LNCaP clone FGC (cell line): ENCODE data around the gene COPS7A.

ENCODE experiments used
- DNase-seq: peaks from one replicate; pipeline ENCODE4 v3.0.0-alpha.2; 2011; ENCODE audit warnings: low read depth
- H3K4me3 ChIP-seq: 2 replicates; pipeline ENCODE4 v1.5.1; 2011; ENCODE audit warnings: mild to moderate bottlenecking, low read depth, low read length, control low read depth
- TF ChIP-seq, protein P1 (sequence below): IDR thresholded peaks from 2 replicates; pipeline ENCODE4 v1.5.1; 2012; ENCODE audit warnings: mild to moderate bottlenecking; ENCODE audit not compliant: control insufficient read depth, insufficient read depth; ENCODE audit errors: extremely low read depth

The COPS7A gene

GRCh38 chr12:6767353-6768319 lies 43.8 kb downstream of the COPS7A start:
- no peak for DNase-seq
- TF ChIP-seq, protein P1, sequence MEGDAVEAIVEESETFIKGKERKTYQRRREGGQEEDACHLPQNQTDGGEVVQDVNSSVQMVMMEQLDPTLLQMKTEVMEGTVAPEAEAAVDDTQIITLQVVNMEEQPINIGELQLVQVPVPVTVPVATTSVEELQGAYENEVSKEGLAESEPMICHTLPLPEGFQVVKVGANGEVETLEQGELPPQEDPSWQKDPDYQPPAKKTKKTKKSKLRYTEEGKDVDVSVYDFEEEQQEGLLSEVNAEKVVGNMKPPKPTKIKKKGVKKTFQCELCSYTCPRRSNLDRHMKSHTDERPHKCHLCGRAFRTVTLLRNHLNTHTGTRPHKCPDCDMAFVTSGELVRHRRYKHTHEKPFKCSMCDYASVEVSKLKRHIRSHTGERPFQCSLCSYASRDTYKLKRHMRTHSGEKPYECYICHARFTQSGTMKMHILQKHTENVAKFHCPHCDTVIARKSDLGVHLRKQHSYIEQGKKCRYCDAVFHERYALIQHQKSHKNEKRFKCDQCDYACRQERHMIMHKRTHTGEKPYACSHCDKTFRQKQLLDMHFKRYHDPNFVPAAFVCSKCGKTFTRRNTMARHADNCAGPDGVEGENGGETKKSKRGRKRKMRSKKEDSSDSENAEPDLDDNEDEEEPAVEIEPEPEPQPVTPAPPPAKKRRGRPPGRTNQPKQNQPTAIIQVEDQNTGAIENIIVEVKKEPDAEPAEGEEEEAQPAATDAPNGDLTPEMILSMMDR = no peak

DNA sequence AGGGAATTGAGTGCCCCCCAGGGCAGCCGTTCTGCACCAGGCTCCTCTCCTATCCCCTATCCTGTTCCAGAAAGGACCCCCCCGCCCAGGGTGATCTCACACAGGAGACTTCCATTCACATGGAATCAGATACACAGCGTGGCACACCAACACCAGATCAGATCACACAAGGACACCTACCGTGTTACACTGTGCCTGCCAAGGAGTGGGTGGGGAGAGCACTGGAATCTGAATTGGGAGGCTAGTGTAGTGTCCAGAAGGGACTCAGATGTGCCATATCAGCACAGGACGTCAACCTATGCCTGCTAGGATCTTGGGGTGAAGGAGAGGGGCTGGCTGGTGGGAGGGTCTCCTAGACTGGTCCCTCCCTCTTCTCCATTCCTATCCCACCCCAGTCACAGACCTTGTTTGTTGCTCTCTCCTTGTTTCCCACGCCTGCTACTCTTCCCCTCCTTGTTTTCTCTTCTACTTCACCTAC lies 44.6 kb downstream of the COPS7A start:
- no peak for DNase-seq
- TF ChIP-seq, protein P1 = no peak
- peak overlapping the region; percentile 81 for H3K4me3 ChIP-seq

More at GRCh38 chr12:6767353-6768319, 43.8 kb downstream of the COPS7A start:
- H3K4me3 ChIP-seq = peak overlapping the region; percentile 81

DNA sequence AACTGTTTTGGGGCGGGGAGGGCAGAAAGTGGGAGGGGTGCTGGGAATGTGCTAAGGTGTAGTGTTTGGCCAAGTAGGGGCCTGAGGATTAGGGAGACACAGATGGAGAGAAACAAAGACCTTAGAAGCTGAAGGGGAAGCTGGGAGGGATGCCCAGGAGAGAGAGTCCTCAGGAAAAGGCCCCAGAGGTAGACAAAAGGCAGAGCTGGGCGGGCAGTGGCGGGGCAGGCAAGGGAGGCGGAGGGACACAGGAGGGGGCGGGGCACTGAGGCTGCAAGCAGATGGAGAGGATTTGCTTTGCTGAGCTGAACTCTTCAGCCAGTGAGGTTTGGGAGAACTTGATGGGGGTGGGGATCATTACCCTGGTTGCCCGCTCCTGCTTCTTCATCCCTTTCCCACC lies 45.1 kb downstream of the COPS7A start:
- TF ChIP-seq, protein P1 = no peak
- no peak for DNase-seq
- H3K4me3 ChIP-seq = peak overlapping the region; percentile 81

- DNase-seq = no peak
- H3K4me3 ChIP-seq = no peak overlapping the region
- TF ChIP-seq, protein P1 = no peak
These were observed 45.8 kb downstream of the COPS7A start for GRCh38 chr12:6769666-6770065.

DNA sequence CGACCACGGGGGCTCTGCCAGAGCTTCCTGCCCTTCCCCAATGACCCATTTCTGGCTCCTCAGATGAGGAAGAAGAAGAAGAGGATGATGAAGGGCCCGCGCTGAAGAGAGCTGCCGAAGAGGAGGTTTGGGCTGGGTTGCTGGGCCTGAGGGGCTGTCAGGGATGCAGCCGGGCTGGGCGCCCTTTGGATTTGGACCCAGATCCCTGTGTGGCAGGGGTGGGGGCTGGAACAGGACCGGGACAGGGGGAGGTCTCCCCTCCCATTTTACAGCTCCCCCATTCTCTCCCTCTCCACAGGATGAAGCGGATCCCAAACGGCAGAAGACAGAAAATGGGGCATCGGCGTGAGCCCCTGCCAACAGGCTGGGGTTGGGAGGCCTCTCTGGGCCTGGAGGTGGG lies 46.2 kb downstream of the COPS7A start:
- DNase-seq = no peak
- TF ChIP-seq, protein P1 = no peak
- no peak overlapping the region for H3K4me3 ChIP-seq

GRCh38 chr12:6770600-6770999 lies 46.8 kb downstream of the COPS7A start:
- TF ChIP-seq, protein P1 = no peak
- no peak overlapping the region for H3K4me3 ChIP-seq
- no peak for DNase-seq

- H3K4me3 ChIP-seq = no peak overlapping the region
- no peak for DNase-seq
- TF ChIP-seq, protein P1 = no peak
These were observed 47.2 kb downstream of the COPS7A start for GRCh38 chr12:6771091-6771495.
